NCI-H2107 treated with DMSO at 0.1 percent for 48 hours (cell line): ENCODE data around the gene OSBPL1A.
"Not testable (repeated sequence)": the region's sequence is repeated elsewhere in the genome, so short reads cannot be mapped to it uniquely, and the experiment has no call there.

Experiments used
- DNase-seq: peaks from one replicate; lab custom pipeline; 2025; ENCODE audit not compliant: unreplicated experiment; lab: John Stamatoyannopoulos, UW

OSBPL1A gene

GRCh38 chr18:24189664-24190346 lies 207.8 kb downstream of the OSBPL1A start:
- DNase-seq = no peak

- no peak for DNase-seq
These were observed 208.6 kb downstream of the OSBPL1A start for GRCh38 chr18:24189007-24189528.

GRCh38 chr18:24188120-24188519 lies 209.5 kb downstream of the OSBPL1A start:
- no peak for DNase-seq

GRCh38 chr18:24187689-24188088 lies 209.9 kb downstream of the OSBPL1A start:
- no peak for DNase-seq

- no peak for DNase-seq
These were observed 210.6 kb downstream of the OSBPL1A start for GRCh38 chr18:24187049-24187448.

GRCh38 chr18:24185805-24186204 lies 211.8 kb downstream of the OSBPL1A start:
- DNase-seq = no peak

- DNase-seq = no peak
These were observed 215.8 kb downstream of the OSBPL1A start for GRCh38 chr18:24181806-24182205.

- no peak for DNase-seq
These were observed 217.6 kb downstream of the OSBPL1A start for GRCh38 chr18:24180048-24180447.

GRCh38 chr18:24177499-24178133 lies 220.0 kb downstream of the OSBPL1A start:
- DNase-seq = no peak

GRCh38 chr18:24176727-24177416 lies 220.8 kb downstream of the OSBPL1A start:
- no peak for DNase-seq

GRCh38 chr18:24173997-24174396 lies 223.6 kb downstream of the OSBPL1A start:
- no peak for DNase-seq

- DNase-seq = no peak
These were observed 227.3 kb downstream of the OSBPL1A start for GRCh38 chr18:24170360-24170759.

- DNase-seq = no peak
These were observed 229.1 kb downstream of the OSBPL1A start for GRCh38 chr18:24168496-24168895.

- no peak for DNase-seq
These were observed 236.3 kb downstream of the OSBPL1A start for GRCh38 chr18:24161304-24161703.

GRCh38 chr18:24160086-24160485 lies 237.5 kb downstream of the OSBPL1A start:
- no peak for DNase-seq

GRCh38 chr18:24157855-24158254 lies 239.8 kb downstream of the OSBPL1A start:
- no peak for DNase-seq

- DNase-seq = no peak
These were observed 244.2 kb downstream of the OSBPL1A start for GRCh38 chr18:24153397-24153796.

- DNase-seq = not testable (repeated sequence)
These were observed 248.0 kb downstream of the OSBPL1A start for GRCh38 chr18:24149591-24149990.

GRCh38 chr18:24142376-24142775 lies 255.2 kb downstream of the OSBPL1A start:
- no peak for DNase-seq

- no peak for DNase-seq
These were observed 256.9 kb downstream of the OSBPL1A start for GRCh38 chr18:24140697-24141096.

- DNase-seq = peak; percentile 53
These were observed 258.6 kb downstream of the OSBPL1A start, which contains the start of gene CABYR for GRCh38 chr18:24138789-24139616. Gene CABYR, plus strand, starts transcription at chr18:24139062. Its CDS starts 4,053 bp downstream, at chr18:24143115.
